B cell (primary cell): Measurements from ENCODE around the gene ADH6.

Experiments
- CTCF ChIP-seq: fragments of 200-600 bp; IDR thresholded peaks from one replicate; pipeline ENCODE4 v1.8.0; 2022; ENCODE audit warnings: antibody characterized with exemption, mild to moderate bottlenecking
- EZH2 ChIP-seq: IDR thresholded peaks from 2 replicates; pipeline ENCODE4 v1.6.1; 2012; ENCODE audit warnings: borderline replicate concordance, low read depth, mild to moderate bottlenecking, moderate library complexity, low read length; ENCODE audit not compliant: insufficient read depth, poor library complexity, severe bottlenecking

GRCh38 chr4:99154658-99155342, 64.2 kb downstream of the ADH6 start:
- TF ChIP-seq CTCF (no peak), EZH2 (no peak)
